Rectal smooth muscle tissue (tissue), 1 donor: Measurements from ENCODE around the gene ANXA4.

Source experiments
- H3K27ac ChIP-seq: one replicate; pipeline ENCODE4 v1.7.0; 2013; ENCODE audit warnings: low read depth, low read length, inconsistent platforms
- H3K27me3 ChIP-seq: one replicate; pipeline ENCODE4 v1.7.0; 2013; ENCODE audit warnings: low read length; ENCODE audit not compliant: control insufficient read depth, insufficient read depth
- H3K36me3 ChIP-seq: one replicate; pipeline ENCODE4 v1.7.0; 2013; ENCODE audit warnings: low read length; ENCODE audit not compliant: control insufficient read depth, insufficient read depth
- H3K4me1 ChIP-seq: one replicate; pipeline ENCODE4 v1.7.0; 2013; ENCODE audit warnings: low read length; ENCODE audit not compliant: control insufficient read depth, insufficient read depth
- H3K4me3 ChIP-seq: one replicate; pipeline ENCODE4 v1.7.0; 2013; ENCODE audit warnings: low read length
- H3K9ac ChIP-seq: one replicate; pipeline ENCODE4 v1.7.0; 2013; ENCODE audit warnings: low read length

The ANXA4 gene

DNA sequence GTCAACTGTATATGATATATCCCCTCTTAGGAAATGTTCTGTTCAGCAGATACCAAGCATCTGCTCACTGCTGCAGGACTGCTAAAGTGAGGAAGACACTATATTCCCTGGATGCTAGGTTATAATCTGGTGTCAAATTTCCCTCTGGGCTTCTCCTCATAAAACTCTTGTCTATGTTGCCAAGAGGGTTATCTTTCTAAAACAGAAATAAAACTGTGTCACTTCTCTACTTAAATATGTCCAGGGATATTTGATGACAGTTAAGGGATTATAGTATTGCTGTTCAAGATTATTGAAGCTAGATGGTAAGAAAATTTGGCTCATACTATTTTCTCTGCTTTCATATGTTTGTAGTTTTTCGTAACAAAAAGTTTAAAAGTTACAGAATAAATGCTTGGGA, 121.4 kb downstream of the ANXA4 start:
- Histone ChIP-seq H3K27me3 (no peaks in the 10 kb centered on the region), H3K36me3 (peaks cover 13% of the 10 kb centered on the region), H3K4me3 (no peak overlapping the region), H3K27ac (no peak overlapping the region), H3K4me1 (no peaks in the 10 kb centered on the region), H3K9ac (no peak overlapping the region)
